Measurements from ENCODE around the gene C9orf50.
"Not testable (repeated sequence)": the region's sequence is repeated elsewhere in the genome, so short reads cannot be mapped to it uniquely, and the experiment has no call there.

Gene C9orf50

DNA sequence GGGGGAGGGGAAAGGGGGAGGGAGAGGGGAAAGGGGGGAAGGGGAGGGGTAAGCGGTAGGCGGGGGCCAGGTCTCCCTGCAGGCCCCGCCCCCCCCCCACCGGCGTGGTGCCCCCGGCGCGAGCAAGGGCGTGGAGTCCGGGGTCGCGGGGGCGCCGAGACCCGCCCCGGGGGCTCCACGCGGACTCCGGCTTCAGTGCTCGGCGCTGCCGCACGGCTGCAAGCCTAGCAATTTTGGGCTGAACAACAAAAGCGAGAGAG lies 10.8 kb downstream of the C9orf50 start:
- DNase-seq: no peak

DNA sequence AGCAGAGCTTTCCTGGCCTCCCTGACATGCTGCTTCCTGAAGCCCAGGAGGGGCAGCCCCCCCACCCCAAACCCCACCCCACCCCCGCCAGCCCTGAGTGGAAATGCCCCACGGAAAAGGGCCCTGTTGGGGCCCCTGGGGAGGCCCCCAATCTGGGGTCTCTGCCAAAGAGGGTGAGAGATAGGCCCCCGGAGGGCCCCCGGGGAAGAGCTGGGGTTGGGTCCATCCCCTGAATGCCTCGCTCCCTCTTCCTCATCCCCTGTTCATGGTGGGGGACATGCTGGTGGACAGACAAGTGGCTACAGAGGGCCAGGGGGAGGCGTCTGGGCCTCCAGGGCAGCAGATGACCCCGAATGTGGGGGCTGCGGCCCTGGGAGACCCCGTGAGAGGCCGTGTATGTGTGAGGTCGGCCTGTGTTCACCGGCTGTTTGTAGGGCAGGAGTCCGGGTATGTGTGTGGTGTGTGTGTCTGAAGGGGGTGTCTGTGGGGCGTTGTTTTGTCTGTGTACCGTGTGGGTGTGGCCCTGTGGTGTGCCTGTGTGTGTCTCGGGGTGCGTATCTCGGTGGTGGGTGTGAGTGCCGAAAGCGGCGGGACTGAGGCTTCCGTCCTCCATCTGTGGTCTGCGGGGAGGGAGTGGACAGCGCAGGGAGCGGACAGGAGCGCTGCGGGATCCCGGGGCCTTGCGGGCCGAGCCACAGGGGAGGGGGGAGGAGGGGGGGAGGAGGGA lies 11.3 kb downstream of the C9orf50 start:
- DNase-seq: no peak

DNA sequence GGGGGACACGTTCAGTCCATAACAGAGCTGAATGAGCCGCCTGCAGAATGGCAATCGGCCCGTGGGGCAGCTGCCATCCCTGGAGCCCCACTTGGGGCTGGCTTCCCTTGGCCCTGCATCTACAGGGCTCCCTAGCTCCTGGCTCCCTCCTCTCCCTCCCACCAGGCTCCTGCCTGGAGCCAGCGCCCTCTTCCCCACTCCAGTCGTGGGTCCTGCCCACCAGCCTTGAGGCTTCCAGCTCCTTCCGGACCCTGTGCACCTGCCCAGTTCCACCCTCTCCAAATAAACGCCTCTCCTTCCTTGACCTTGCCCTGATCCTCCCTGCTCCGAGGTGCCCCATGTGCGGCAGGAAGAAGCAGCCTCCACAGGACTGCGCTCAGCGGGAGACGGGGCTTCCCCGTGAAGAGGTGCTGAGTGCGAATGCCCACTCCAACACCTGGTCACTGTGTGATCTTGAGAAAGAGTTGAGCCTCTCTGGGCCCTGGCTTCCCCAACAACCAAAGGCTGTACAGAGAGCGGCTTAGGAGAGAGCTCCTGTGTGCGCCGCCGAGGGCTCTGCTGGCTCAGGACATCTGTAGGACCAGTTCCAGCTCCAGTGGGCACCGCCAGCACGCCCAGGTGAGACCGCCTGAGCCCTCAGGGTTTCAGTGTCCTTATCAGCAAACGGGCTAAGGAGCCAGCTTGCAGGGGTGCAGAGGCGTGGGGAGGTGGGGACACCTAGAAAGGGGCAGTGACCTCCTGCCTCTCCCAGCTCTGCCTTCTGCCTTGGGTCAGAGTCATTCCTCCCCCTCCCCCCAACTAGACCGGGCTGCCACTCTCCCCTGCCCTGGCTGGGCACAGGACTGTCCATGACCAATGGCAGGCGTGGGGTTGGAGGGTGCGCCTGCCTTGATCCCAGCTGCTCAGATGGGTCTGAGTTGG lies 12.1 kb downstream of the C9orf50 start:
- no peak for DNase-seq

DNA sequence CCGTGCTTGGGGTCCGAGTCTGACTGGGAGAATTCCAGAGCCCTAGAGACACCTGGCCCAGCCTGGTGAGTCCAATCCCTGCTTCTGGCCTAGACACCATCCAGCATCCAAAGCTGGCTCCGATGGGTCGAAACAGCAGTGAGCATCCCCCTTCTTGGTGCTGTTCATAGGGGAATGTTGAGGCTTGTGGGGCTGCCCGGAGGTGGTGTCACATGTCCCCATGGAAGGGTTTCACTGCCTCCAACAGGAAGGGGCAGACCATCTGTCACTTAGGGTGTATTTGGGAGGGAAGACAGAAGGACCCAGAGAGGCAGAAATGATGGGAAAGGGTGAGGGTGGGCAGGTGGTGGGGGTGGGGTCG lies 13.9 kb downstream of the C9orf50 start:
- DNase-seq: no peak

DNA sequence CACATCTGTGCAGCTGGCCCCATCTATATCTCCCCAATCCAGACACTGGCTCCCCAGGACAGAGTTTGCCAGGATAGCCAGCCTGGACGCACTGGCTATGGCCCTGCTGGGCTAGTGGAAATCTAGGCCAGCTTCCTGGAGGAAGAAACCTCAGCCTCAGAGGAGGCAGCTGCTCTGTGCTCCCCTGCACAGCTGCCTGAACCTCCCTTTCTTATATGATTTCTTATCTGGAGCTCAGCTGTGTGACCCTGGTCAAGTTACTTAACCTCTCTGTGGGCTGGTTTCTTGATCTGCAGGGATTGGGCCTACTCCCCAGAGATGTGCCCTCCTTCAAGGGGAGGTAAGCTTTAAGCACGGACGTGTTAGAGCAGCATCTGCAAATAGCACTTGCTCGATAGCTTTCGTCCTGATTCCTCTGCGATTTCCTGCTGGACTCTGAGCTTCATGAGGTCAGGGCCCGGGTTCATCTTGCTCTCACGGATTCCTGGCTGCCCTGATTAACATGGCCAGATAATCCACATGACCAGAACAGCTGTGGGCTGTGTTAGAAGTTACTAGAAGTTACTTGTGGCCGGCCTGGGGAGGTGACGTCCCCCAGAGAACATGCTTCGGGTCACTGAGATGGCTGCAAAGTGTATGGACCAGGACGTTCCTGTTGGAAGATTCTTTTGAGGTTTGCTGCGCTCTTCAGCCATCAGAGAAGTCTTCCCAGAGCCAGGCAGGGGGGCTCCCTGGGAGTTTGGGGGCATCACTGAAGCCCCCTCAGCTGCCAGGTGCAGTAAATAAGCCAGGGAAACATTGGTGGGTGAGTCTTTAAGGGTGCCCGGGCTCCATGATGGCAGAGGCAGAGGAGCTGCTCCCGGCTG lies 14.5 kb downstream of the C9orf50 start:
- no peak for DNase-seq

DNA sequence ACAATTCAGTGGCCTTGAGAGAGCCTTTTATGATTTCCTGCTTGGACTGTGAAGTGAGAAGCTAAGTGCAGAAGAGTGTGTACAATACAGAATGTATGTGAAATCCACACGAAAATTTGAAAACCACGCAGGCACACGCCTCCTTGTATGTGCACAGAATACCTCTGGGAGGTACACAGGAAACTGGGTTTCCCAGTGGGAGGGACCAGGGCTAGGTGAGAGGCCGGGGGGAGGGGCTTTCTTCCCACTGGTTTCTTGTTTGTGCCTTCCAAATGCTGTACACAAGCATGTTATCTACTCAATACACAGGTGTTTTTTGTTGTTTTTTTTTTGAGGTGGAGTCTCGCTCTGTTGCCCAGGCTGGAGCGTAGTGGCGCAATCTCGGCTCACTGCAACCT lies 16.1 kb downstream of the C9orf50 start:
- no peak for DNase-seq

DNA sequence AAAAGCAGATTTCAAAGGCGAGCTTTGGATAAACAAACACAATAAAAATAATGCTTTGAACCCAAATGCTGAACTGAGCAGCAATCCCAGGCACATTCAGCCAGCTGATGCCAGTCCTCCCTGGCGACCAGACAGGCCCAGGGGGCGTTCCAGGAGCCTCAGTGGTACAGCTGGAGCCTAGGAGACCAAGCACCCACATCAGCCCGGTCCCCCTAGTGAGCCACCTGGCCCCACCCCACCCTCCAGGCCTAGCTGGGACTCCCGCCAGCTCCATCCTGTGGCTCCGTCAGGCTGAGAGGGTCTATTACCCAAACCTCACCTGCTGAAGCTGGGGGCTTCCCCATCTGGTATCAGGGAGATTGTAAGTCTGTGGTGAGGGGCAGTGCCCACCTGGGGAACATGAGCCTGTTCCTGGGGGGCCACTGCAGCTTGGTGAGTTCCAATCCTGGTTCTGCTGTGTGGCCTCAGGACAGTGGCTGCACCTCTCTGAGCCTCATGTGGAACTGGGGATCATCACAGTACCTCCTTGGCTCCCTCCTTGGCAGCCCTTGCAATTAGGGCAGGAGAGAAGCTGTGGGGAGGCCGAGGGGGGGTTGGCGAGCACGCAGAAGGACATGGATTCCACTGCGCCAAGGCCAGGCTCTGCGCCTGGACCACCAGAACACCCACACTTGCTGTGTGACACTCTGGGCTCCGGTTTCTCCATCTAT lies 16.7 kb downstream of the C9orf50 start:
- no peak for DNase-seq

DNA sequence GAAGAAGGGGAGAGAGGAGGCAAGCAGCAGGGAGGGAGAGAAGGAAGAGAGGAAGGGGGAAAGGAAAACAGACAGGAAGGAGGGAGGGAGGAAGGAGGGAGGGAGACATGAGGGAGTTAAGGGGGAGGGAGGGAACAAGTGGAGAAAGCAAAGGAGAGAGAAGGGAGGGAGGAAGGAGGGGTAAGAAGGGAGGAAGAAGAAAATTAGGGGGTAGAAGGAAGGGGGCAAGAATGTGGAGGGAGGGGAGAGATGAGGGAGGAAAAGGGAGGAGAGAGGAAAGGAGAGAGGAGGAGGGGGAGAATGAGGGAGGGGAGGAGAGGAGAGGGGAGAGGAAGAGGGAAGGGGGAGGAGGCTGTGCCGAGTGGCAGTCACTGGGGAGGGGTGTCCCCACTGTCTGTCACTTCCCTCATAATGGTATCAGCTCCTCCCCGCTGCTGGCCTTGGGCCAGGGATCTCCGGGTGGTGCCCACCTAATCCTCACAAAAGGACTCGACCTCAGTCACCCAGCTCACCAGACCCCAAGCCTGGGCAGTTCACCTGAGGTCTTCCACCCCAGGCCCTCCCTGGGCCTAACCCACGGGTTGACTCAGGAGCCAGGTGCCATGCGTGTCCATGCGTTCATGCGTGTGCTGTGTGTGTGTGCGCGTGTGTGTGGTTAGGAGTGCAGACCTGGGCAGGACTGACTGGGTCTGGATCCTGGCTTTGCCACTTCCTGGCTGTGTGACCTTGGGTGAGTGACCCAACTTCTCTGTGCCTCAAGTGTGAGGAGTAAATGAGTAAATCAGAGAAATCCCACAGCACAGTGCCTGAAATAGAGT lies 18.1 kb downstream of the C9orf50 start:
- no peak for DNase-seq

DNA sequence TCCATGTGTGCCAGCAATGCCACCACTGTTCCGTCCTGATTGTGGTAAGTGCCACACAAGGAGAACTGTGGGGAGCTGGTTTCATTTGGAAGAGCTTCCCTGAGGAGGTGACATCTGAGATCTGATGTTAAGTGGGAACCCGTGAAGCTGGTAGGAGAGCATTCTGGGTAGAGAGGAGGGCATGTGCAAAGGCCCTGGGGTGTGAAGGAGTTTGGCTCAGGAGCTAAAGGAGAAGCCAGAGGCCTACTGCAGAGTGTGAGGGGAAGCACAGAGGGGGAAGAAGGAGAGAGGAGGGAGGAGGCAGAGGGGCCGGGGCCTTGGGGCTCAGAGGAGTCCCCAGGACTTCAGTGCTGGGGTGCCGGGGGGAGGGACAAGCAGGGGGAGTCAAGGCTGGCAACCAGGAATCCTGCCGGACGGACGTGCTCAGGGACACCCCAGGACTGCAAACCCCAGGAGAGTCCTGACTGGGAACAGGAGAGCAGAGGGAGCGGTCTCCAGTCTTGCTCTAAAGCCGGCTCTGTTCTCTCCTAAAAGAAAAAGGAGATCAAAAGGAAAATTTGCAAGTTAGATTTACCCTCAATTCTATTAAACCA lies 19.7 kb downstream of the C9orf50 start:
- DNase-seq: no peak

DNA sequence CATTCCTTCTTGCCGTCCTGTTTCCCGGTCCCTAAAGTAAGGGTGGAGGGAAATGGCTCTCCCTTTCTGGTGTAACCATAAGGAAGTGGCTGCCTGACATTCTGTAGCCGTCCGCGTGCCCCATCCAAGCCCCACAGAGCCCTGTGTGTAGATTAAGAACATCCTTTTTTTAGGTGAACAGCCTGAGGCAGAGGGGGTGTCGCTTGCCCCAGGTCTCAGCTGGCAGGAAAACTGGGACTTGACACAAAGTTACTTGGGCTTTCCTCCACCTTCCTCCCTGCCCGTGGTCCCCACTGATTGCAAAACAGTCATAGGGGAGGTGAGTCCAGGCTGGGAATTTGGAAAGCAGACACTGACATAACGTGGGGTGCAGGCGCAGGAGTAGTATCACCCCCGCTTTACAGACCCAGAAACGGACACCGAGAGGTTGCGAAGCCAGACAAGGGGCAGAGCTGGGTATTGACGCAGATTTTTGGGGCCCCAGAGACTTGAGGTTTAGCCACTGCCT lies 22.8 kb downstream of the C9orf50 start:
- DNase-seq: no peak

DNA sequence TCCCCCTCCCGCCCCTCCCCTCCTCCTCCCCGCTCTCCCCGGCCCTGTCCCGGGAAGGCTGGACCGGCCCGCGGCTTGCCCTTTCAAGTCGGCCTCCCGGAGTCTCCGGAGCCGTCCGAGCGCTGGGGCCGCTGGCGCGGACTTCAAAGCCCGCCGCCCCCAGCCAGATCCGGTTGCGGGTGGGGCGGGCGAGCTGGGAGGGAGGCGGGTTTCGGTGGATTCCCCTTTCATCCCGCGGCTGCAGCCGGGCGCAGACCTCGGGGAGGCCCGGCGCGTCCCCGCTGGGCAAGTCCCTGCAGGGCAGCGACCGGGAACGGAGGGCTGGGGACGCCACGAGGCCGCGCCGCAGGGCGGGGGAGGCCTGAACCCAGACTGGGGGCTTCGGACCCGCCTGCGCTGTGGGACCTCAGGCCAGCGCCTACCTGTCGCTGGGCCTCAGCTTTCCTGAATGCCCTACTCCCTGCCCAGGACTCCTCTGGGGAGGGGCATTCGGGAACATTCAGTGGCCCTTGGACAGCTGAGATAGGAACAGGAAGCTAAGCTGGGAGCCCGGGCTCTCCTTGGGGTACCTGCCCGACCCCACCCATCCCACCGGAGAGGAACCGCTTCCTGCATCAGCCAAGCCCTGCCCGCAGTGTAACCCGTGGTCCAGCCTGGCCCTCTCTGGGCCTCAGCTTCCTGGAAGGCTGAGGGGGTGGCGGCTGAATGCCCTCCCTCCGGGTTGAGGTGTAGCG lies 23.4 kb downstream of the C9orf50 start:
- DNase-seq: no peak

DNA sequence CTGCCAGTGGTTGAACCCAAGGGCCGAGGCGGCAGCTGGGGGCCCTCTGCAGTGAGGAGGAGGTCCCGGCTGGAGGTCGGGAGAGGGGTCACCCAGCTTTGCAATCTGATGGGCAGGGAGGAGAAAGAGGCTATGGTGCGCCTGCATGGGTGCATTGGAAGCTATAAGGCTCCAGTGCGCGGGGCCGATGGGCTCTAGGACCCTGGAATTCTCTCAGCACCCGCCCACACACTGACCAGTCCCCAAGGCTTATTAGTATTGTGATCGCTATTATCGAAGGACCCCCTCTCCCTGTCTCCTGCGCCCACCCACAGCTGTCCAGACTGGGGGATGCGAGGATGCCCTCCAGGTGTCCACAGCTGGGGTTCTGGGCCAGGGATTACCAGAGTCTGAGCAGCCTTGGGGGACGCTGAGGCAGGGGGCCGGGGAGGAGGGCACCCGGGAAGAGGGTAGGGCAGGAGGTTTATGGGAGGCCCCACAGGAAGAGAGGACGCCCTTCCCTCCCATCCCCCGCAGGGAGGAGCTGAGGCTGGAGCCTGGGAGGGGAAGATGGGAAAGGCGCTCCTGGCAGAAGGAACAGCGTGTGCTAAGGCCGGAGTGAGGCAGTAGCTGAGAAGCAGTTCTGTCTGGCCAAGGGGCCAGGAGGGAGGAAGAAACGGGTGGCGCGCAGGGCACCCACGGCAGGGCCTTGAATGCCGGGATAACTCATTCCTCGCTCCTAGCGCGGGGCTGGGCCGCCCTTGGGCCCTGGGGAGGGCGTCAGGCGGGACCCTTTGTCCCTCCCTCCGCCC lies 24.2 kb downstream of the C9orf50 start:
- DNase-seq: peak; percentile 17

DNA sequence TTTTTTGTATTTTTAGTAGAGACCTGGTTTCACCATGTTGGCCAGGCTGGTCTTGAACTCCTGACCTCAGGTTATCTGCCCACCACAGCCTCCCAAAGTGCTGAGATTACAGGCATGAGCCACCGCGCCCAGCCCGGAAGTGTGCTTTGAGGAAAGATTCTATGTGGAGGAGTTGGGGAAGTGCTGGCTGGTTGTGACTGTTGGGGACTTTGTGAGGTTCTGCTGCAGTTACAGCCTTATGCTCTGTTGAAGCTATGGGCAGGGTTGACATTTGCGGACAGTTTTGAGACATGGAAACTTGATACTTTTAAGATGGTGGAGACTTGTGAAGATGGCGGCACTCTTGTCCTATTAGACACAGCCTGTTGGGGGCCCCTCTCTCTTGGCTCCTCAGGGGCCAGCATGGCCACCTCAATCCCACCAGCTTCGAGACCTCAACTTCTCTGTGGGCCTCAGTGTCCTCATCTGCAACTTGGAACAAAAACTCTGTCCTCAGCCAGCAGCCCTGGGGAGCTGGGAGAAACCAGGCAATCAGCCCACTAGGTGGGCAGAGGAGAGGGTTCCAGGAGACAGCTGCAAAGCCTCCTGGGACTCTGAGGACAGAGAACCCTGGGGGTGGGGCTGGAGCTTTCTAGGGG lies 24.9 kb downstream of the C9orf50 start:
- DNase-seq: no peak

DNA sequence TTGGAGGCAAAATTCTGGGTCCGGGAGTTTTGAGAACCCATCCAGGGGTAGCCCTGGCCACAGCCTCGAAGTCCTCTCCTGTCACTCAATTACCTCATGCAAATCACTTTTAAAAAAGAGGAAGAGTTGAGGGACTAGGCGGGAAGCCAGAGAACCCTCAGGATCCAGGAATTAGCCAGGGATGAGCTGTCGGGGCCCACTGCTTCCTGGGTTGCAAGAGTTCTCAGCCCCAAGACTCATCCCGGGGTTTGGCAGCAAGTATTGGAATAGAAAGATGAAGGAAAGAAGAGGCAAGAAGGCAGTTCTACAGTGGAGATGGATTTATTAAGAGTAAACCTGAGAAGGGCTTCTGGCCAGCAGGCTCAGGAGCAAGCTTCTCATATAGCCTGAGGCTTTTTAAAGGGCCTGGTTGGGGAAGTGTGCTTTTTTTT lies 25.6 kb downstream of the C9orf50 start:
- no peak for DNase-seq

DNA sequence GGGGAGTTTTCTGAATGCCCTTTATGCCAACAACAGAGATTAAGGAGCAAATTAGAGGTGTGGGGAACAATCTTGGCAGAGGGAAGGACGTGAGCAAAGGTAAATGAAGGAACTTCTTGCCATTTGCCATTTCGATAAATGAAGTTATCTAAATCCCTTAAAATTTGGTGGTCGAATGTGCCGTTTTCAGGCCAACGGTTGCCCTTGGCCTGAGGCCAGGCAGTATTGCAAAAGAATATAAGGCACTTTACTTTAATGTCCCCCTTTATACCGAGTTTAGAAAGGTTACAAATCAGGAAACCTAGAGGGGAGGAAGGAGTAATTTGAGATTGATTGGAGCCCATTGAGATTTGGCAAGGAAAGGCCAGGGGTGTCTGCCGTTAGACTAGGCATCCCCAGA lies 26.3 kb downstream of the C9orf50 start:
- DNase-seq: no peak

DNA sequence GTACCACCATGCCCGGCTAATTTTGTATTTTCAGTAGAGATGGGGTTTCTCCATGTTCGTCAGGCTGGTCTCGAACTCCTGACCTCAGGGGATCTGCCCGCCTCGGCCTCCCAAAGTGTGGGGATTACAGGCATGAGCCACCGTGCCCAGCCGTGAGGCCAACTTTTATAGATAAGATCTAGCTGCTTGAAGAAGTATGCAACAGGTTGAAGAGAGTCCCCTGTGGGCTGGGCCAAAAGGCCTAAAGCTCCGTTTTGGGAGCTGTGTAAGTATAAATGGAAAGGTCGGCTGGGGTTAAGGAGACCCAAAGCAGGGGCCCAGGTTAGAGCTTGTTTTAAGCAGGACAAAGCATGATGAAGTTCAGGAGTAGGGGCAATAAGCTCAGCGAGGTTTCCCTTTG lies 28.1 kb downstream of the C9orf50 start:
- DNase-seq: not testable (repeated sequence)

DNA sequence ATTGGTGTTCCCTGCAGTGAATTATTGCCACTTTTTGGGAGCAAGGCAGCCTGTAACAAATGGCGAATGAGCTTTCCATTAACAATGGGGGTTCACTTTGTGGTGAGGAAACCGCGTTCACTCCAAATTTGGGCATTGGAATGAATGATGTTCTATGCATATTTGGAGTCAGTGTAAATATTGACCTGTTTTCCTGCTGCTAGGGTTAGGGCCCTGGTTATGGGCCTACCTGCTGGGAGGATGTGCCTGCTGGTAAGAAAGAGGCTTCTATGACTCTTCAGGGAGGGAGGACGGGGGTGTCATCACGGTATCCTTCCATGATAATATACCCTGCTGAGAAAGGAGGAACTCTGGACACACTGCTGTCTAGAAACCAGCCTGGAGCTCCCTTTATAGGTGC lies 29.0 kb downstream of the C9orf50 start:
- no peak for DNase-seq

DNA sequence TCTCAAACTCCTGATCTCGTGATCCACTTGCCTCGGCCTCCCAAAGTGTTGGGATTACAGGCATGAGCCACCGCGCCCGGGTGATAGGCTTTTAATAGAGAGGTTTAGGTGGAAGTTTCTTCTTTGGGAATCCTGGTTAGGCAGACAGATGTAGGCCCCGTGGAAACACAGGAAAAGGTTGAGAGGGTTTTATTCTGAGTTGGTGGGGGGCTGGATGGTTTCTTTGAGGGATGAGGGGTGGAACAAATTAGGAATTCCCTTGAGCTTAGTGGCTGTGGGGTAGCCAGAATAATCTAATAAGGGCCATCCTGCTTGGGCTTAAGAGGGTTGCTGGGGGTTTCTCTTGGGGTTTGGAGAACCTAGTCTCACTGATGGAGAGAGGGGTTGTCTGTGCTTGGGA lies 30.4 kb downstream of the C9orf50 start:
- no peak for DNase-seq
